GM18502 (cell line): ENCODE results near the gene ENTR1.

ENCODE experiments used
- ATAC-seq: cut with Tn5 transposase; IDR thresholded peaks from one replicate; pipeline ENCODE4 v1.9.1; 2021; ENCODE audit warnings: mild to moderate bottlenecking; ENCODE audit not compliant: unreplicated experiment, poor library complexity

ENTR1 gene

GRCh38 chr9:136410500-136411287 lies at the start of gene ENTR1, which contains the start of gene PMPCA:
Gene ENTR1 (minus strand): TSS chr9:136410614. CDS start chr9:136410397, 217 bp downstream.
Gene PMPCA (plus strand): TSS chr9:136410658. CDS start chr9:136410669, 11 bp downstream.
- ATAC-seq, result peak; percentile 80

GRCh38 chr9:136459425-136459824 lies 49.0 kb upstream of the ENTR1 start:
- no peak for ATAC-seq

DNA sequence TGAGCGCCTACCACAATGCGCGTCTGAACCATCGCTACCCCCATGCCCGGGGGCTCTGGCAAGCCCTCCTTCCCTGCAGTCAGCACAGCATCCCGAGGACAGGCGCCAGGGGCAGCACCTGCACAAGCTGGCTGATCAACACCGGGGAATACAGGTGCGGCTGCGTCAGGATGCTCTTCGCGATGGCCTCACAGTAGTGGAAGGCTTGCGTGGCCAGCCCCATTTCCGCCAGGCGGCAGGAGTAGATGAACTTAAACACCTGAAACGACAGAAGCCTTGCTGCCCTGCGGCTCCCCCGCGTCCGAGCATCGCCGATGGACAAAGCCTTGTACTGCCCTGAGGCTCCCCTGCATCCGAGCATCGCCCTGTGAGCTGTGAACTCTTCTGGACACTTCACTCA lies 46.9 kb upstream of the ENTR1 start:
- ATAC-seq, result no peak

DNA sequence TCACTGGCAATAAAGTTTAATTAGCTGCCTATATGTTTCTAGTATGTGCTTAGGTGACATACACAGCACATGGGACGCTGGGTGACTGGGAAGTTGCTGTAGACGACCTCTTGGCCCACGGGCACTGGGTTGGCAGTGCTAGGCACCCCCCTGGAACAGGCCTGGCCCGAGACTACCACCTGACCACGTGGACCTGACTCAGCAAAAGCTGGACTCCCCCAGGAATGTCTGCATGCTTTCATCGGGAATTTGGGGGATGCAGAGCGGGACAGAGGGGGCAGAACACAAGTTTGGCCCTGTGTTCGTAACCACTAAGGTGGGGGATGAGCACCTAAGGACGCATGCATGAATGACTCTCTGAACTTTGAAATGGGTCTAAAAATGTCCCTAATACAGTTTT lies 45.8 kb upstream of the ENTR1 start:
- ATAC-seq, result no peak

DNA sequence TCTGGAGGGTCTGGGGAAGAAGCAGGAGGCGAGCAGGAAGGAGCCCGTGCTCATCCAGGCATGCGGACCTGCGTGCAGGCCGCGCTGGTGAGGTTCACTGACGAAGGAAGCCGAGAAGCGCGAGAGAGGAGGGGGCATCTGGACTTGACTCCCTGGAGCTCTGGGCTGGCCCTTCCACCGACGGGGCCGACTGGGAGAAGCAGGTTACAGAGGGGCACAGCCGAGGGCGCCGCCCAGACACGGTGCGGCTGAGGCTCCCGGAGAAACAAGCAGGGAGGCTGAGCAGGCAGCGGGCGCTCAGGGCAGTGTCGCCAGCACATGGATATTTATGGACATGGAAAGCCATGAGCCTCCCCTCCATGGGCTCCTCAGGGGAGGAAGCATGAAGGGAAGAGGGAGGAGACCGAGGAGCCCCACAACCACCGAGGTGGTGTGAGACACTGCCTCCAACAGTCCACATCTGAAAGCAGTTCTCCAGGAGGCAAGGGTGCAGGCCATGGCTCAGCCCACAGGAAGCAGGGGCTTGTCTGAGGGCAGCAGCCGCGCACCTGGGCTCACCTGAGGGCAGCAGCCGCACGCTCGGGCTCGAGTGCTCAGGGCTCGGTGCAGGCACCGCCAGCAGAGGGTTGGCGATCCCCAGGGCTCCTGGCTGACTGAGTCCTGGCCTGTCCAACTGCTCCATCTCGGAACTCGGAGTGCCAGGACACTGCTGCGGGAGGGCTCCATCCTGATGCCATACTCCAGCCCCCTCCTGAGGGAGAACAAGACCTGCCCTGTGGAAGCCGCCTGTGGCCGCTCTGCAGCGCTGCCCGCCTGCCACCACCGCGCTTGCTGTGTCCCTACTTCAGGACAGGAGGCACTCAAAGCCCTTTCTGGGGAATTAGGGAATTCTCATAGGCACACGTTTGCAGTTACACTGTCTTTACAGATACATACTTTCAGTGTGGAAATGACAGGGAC lies 44.9 kb upstream of the ENTR1 start:
- no peak for ATAC-seq

GRCh38 chr9:136454026-136454796 lies 43.8 kb upstream of the ENTR1 start:
- ATAC-seq, result no peak

DNA sequence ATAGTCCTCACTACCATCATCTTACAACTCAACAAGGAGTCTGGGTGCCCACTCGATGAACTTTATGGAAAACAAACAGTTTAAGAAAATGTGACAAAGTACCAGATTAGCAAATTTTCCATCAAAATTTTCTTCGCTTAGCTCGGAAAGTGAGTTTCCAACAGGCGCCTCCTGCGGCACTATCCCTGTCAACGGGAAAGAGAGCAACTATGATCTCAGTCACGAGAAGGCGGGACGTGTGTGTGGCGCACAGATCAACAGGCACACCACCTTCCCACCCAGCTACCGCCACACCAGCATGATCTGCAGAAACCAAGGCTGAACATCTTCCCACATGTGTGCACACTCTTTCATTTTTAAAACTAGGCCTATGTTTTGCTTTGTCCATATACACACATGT lies 42.9 kb upstream of the ENTR1 start:
- ATAC-seq, result no peak

DNA sequence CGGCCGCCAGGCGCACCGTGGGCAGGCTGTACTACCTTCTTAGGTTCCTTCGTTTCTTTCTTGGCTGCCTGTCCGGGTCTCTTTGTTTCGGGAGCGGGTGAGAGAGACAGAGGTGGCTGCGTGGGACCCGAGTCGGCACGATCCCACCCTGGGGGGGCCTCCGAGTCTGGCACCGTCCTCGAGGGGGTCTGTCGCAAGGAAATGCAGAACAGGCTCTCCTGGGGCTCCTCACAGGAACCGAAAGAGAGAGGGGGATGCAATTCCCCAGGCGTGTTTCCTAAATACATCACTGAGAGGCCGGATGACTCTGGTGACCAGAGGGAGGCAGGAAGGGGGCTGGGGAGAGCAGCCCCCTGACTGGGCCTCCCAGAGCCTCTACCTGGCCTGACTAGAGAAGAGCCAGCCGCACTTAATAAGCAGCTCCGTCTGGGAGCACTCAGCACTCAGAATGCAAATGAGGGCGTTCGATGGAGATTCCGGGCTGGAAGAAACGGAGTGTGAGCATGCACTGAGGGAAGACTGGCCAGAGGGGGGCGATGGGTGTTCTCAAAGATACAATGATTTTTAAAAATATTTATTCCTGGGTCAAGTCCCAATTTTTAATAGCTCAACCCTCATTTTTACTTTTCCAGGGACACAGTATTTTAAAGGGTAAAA lies 40.9 kb upstream of the ENTR1 start:
- no peak for ATAC-seq

DNA sequence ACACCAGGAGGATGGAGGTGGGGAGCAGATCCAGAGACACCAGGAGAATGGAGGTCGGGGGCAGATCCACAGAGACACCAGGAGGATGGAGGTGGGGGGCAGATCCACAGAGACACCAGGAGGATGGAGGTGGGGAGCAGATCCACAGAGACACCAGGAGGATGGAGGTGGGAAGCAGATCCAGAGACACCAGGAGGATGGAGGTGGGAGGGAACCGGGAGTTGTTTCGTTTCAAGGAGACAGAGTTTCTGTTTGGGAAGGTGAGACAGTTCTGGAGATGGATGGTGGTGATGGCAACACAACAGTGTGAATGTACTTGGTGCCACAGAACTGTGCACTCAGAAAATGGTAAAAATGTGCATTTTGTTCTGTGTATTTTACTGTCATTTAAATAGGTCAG lies 38.2 kb upstream of the ENTR1 start:
- no peak for ATAC-seq

DNA sequence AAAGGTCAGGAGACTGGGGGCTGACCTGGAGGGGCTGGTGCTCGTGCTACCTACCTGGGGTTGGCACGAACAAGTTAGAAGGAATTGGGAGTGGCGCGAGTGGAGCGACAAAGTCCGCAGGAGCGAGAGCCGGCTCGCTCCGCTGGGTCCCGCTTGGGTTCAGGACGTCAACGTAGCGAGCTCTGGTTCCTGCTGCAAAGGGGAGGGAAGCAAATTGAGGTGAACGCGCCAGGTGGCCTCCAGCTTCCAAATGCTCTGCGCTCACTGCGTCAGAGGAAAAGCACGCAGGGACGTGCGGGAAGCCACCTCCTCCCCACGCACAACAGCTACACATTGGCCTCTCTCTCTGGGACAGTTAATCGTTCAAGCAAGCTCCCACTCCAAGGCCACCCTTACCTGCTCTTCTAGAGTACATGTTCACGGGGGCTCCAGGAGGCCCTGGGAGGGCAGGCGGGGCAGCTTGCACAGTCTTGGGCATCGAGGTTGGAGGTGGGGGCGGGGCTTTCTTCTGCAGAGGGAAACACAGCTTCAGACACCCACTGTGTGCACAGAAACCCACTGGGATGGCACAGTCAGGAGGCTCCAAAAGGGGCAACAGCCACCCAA lies 36.9 kb upstream of the ENTR1 start:
- ATAC-seq, result no peak

- no peak for ATAC-seq
Measured at GRCh38 chr9:136445799-136446198, 35.4 kb upstream of the ENTR1 start.

GRCh38 chr9:136444102-136444501 lies 33.7 kb upstream of the ENTR1 start:
- no peak for ATAC-seq

DNA sequence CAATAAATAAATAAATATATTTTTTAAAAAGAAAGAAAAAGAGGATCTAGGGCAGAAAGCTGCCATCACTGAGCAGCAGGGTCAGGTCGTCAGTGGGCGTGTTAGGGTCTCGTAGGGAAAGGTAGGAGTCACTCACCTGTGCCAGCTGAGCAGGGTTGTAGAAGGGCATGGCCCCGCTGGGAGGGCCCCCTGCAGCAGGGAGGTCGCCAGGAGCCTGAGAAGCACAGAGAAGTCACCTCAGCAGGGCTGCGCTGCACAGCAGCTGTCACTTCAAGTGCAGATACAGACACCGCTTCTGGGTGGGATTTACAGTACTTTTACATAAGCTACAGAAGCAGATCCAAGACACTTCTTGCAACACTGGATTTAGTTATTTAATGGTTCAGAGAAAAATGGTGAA lies 33.3 kb upstream of the ENTR1 start:
- ATAC-seq, result no peak

- ATAC-seq, result no peak
Measured at GRCh38 chr9:136443087-136443486, 32.7 kb upstream of the ENTR1 start.

- ATAC-seq, result no peak
Measured at GRCh38 chr9:136442265-136442664, 31.9 kb upstream of the ENTR1 start.

DNA sequence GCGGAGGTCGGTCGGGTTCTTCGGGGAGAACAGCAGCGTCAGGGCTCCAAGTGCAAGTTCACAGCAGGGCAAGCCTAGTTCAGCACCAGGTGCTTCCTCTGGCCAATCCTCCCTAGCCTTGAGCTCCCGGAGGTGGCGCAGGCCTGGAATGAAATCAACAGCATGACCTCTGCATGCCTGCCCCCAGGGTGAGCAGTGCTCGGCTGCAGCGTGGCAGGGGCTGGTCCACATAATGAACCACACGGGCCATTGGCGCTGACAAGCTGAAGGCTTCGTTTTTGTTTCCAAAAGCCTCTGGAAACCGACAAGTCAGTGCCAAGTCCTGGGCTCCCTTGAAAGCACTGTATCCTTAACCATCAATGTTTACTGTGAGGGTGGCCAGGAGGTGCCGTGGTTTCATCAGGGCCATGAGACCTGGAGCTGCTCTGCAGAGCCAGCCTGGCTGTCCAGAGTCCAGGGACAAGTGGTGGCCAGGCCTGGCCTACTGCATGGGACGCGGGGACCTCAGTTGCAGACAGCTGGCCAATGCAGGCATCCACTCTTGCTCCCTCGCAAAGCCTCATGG lies 31.3 kb upstream of the ENTR1 start:
- no peak for ATAC-seq

- ATAC-seq, result no peak
Measured at GRCh38 chr9:136441191-136441680, 30.8 kb upstream of the ENTR1 start.

DNA sequence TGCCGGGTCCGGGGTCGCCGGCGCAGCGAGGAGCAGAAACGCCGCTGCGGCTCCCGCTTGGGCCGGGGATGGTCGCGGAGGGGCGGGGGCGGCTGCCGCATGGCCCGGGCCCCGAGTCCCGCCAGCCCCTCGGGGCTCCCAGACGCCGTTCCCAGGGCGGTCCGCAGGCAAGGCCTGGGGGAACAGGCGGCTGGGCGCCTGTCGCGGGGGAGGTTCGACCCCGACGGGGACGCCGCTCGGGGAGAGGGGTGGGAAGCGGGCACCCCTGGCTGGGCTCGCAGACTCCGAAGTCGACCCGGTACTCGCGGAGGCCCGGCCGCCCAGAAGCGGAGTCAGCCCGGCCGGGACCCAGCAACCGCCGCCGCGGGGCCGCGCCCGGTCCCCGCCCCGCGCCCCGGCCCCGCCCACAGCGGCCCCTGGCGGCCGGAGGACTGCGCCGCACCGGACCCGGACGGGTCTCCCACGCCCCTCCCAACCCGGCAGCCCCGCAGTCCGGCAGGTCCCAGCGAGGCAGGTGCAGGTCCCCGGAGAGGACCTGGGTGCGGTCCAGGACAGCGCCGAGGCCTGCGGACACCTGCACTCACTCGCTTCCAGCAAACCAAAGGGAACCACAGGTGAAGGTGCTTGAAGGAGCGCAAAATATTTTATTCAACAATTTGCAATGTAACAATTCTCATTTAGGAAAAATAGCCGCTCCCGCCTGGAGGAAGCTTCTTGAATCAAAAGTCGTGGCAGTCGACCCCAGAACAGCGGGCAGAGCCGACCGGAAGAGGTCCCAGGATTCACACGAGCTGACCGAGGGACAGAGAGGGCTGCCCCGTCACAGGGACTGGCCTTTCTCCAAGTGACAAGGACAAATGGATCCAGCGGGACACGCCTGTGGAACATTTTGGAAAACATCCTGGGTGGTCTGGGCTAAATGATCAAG lies 29.3 kb upstream of the ENTR1 start, which contains the start of gene INPP5E:
Gene INPP5E (minus strand): TSS at position 365 of the 928 bp plus-strand sequence. CDS start 426 bp downstream, outside the sequence.
- ATAC-seq, result peak; percentile 64
